K562 (cell line): ENCODE data around the gene HMCN2. TPM values are rescaled to one million over a fixed set of nuclear protein-coding genes. Genes with fewer than 3 reads are reported as not detected.
A peak's percentile ranks its signal among the peaks of the same experiment; 100 is the strongest.

ENCODE experiments used
- ATAC-seq: fragments of 200-7000 bp; cut with Tn5 transposase; 3 replicates; pipeline ENCODE4 v1.9.1; 2020; ENCODE audit warnings: moderate library complexity
- BruUV-seq: library from RNA; stranded (reverse); fragments of 400-500 nt; replicated peaks from 2 replicates; lab custom pipeline; 2021; lab: Mats Ljungman, UMichigan
- CTCF ChIA-PET: fragments of 300-600 bp; formaldehyde crosslinking; extraction: SDS; loops from one replicate; lab custom pipeline; 2021; ENCODE audit warnings: low intra/inter-chr PET ratio; lab: Yijun Ruan, JAX
- POLR2A ChIA-PET: fragments of 300-600, 350-650 bp; sonication (Branson Sonifier 250); formaldehyde crosslinking; extraction: SDS; loops from one replicate; lab custom pipeline; 2021; ENCODE audit warnings: antibody characterized with exemption, inconsistent platforms; lab: Yijun Ruan, JAX
- DNase-seq, 4 experiments: peaks; one replicate each; pipeline versions ENCODE4 v3.0.0 to v3.0.0-alpha.2; 2011 to 2018; ENCODE audit warnings: low spot score in 3 of 4, mixed read lengths in 3 of 4; ENCODE audit errors: extremely low read depth in 1 of 4
- FAIRE-seq: peaks from 2 replicates; lab custom pipeline; 2011; peaks lifted over from hg19 to GRCh38; lab: Jason Lieb, UNC
- H2AFZ ChIP-seq: 2 replicates; pipeline ENCODE4 v1.6.0; 2011; ENCODE audit warnings: low read depth, low read length, control low read depth, inconsistent platforms
- H3K27ac ChIP-seq: fragments of 200-600 bp; 3 replicates; pipeline ENCODE4 v1.8.0; 2011; ENCODE audit warnings: low read depth, mild to moderate bottlenecking, control low read depth, inconsistent platforms, low read length, moderate library complexity, mixed read lengths; ENCODE audit errors: extremely low read depth
- H3K27me3 ChIP-seq, 2 experiments: fragments of 300-600 bp in 1 of 2; 2 replicates in 1 of 2; 3 replicates in 1 of 2; pipeline versions ENCODE4 v1.6.0 to v1.8.0; 2011; ENCODE audit warnings: inconsistent platforms in 2 of 2, low read length in 2 of 2, mild to moderate bottlenecking in 1 of 2, mixed read lengths in 1 of 2, moderate library complexity in 1 of 2; ENCODE audit not compliant: control insufficient read depth in 2 of 2, insufficient read depth in 2 of 2
- H3K36me3 ChIP-seq: fragments of 300-600 bp; 3 replicates; pipeline ENCODE4 v1.8.0; 2011; ENCODE audit warnings: mild to moderate bottlenecking, low read length, inconsistent platforms; ENCODE audit not compliant: control insufficient read depth, insufficient read depth
- H3K4me1 ChIP-seq, 2 experiments: fragments of 200-600 bp in 1 of 2; replicated peaks in 1 of 2; 2 replicates in 1 of 2; 3 replicates in 1 of 2; pipeline versions ENCODE4 v1.5.1 to v1.8.0; 2011; ENCODE audit warnings: inconsistent platforms in 2 of 2, low read length in 2 of 2, mild to moderate bottlenecking in 1 of 2, mixed read lengths in 1 of 2, moderate library complexity in 1 of 2; ENCODE audit not compliant: control insufficient read depth in 2 of 2, insufficient read depth in 2 of 2
- H3K4me2 ChIP-seq: 2 replicates; pipeline ENCODE4 v1.6.1; 2011; ENCODE audit warnings: low read length, control low read depth, inconsistent platforms, mixed read lengths; ENCODE audit not compliant: insufficient read depth
- H3K4me3 ChIP-seq: fragments of 200-600 bp; sonication (generic), shearing (Covaris generic); 2 replicates; pipeline ENCODE4 v1.5.1; 2016; ENCODE audit warnings: control low read depth, inconsistent platforms
- H3K79me2 ChIP-seq: fragments of 200-600 bp; 3 replicates; pipeline ENCODE4 v1.8.0; 2011; ENCODE audit warnings: low read length, inconsistent platforms; ENCODE audit not compliant: control insufficient read depth, insufficient read depth
- H3K9ac ChIP-seq, 2 experiments: 2 replicates each; pipeline versions ENCODE4 v1.6.0 to v1.6.1; 2011; ENCODE audit warnings: low read depth in 2 of 2, low read length in 2 of 2, control low read depth in 1 of 2, inconsistent platforms in 1 of 2, mild to moderate bottlenecking in 1 of 2, mixed read lengths in 1 of 2; ENCODE audit not compliant: insufficient read depth in 1 of 2
- H3K9me1 ChIP-seq: one replicate; pipeline ENCODE4 v1.6.0; 2011; ENCODE audit warnings: inconsistent platforms, mild to moderate bottlenecking, low read length, moderate library complexity; ENCODE audit not compliant: control insufficient read depth, insufficient read depth
- H3K9me3 ChIP-seq: replicated peaks from 2 replicates; pipeline ENCODE4 v1.5.1; 2011; ENCODE audit warnings: low read depth, low read length, inconsistent platforms; ENCODE audit not compliant: control insufficient read depth, insufficient read depth
- H4K20me1 ChIP-seq: replicated peaks from 2 replicates; pipeline ENCODE4 v1.6.1; 2011; ENCODE audit warnings: low read length, inconsistent platforms, mixed read lengths; ENCODE audit not compliant: control insufficient read depth, insufficient read depth
- ARNT ChIP-seq, 2 experiments: fragments of 450-650 bp; IDR thresholded peaks; 2 replicates each; pipeline ENCODE4 v1.6.1; 2016; ENCODE audit warnings: mild to moderate bottlenecking in 1 of 2
- CBX8 ChIP-seq: fragments of 200-600 bp; sonication (generic); IDR thresholded peaks from 2 replicates; pipeline ENCODE4 v1.6.1; 2012; ENCODE audit warnings: borderline replicate concordance, mixed run types, low read depth, mild to moderate bottlenecking, moderate library complexity, mixed read lengths, low read length, control low read depth, inconsistent platforms; ENCODE audit not compliant: poor library complexity, severe bottlenecking; ENCODE audit errors: extremely low read depth
- ETS1 ChIP-seq: conservative IDR thresholded peaks from 2 replicates; pipeline ENCODE4 v1.6.1; 2011; ENCODE audit warnings: low read depth, mild to moderate bottlenecking, low read length; ENCODE audit not compliant: control insufficient read depth
- KLF1 ChIP-seq: fragments of 450-650 bp; IDR thresholded peaks from 2 replicates; pipeline ENCODE4 v1.6.1; 2016; ENCODE audit warnings: missing genetic modification characterization, missing compliant biosample characterization
- RBM39 ChIP-seq: fragments of 200-400 bp; formaldehyde crosslinking; optimal IDR thresholded peaks from 2 replicates; pipeline ENCODE3; 2018; ENCODE audit warnings: low read depth, low read length
- SAFB2 ChIP-seq: fragments of 200-400 bp; formaldehyde crosslinking; IDR thresholded peaks from 2 replicates; pipeline ENCODE4 v1.6.1; 2018; ENCODE audit warnings: borderline replicate concordance, low read length, low read depth, moderate library complexity; ENCODE audit not compliant: severe bottlenecking
- TSC22D4 ChIP-seq: fragments of 450-650 bp; IDR thresholded peaks from 2 replicates; pipeline ENCODE4 v1.6.1; 2016; ENCODE audit warnings: missing genetic modification characterization, missing biosample characterization, control low read depth
- WHSC1 ChIP-seq: IDR thresholded peaks from one replicate; pipeline ENCODE4 v1.6.1; 2012; ENCODE audit warnings: low read length, control low read depth, inconsistent platforms
- ZNF165 ChIP-seq: fragments of 250-450 bp; sonication (Bioruptor Pico); IDR thresholded peaks from 2 replicates; pipeline ENCODE4 v1.4.0; 2020; ENCODE audit warnings: borderline replicate concordance
- ZNF311 ChIP-seq: fragments of 250-450 bp; sonication (Bioruptor Pico); IDR thresholded peaks from 2 replicates; pipeline ENCODE4 v1.4.0; 2020; ENCODE audit warnings: mild to moderate bottlenecking, moderate library complexity
- ZNF609 ChIP-seq: sonication (generic); formaldehyde crosslinking; IDR thresholded peaks from 2 replicates; pipeline ENCODE4 v1.8.1; 2023; ENCODE audit warnings: missing genetic modification reagents, mild to moderate bottlenecking, borderline replicate concordance
- WGBS: fragments of 100-300 bp; shearing (Covaris generic); methylation state at CpG from one replicate; pipeline ENCODE4 v1.1.6; 2016; ENCODE audit warnings: low coverage, mixed read lengths; ENCODE audit not compliant: insufficient coverage; ENCODE audit errors: missing lambda C conversion rate; 5-methylcytosine and 5-hydroxymethylcytosine counted together
- in situ Hi-C: fragments of 300-500 bp; cut with MboI; formaldehyde crosslinking; loops from 4 replicates; pipeline ENCODE4 v1.15.0; 2018; ENCODE audit warnings: inconsistent platforms, mixed read lengths
- intact Hi-C: fragments of 100-400 bp; cut with micrococcal nuclease; formaldehyde crosslinking; loops from 2 replicates; pipeline ENCODE4 v1.14.2; 2022
- polyA plus RNA-seq, 8 experiments: library from polyadenylated mRNA; depleted of rRNA in 4 of 8; stranded (reverse) in 5 of 8; unstranded in 3 of 8; fragments of >200 nt; fragmentation: Nextera tagmentation in 2 of 8; fragmentation: Illumina TruSeq in 1 of 8; extraction: Ambion mirVana in 2 of 8; extraction: Trizol in 1 of 8; gene quantifications; 2 replicates each; pipeline versions ENCODE4 v1.2.1 to v1.2.3, GENCODE V29; 2011 to 2014; ENCODE audit warnings: inconsistent platforms in 1 of 8, missing spikeins in 1 of 8
- total RNA-seq, 7 experiments: library from RNA; depleted of rRNA in 6 of 7; stranded (reverse); fragments of >200 nt in 6 of 7; fragmentation: Illumina TruSeq in 2 of 7; extraction: Trizol in 2 of 7; gene quantifications; 2 replicates each; pipeline versions ENCODE4 v1.2.1 to v1.2.3, GENCODE V29; 2011 to 2021; ENCODE audit warnings: low replicate concordance in 1 of 7
- TF ChIP-seq, protein P1 (sequence below), 2 experiments: fragments of 450-650 bp in 1 of 2; sonication (generic) in 1 of 2; formaldehyde crosslinking in 1 of 2; IDR thresholded peaks in 1 of 2; conservative IDR thresholded peaks in 1 of 2; 2 replicates each; pipeline versions ENCODE4 v1.6.1 to v1.8.1; 2016 to 2023; ENCODE audit warnings: mild to moderate bottlenecking in 2 of 2, moderate library complexity in 2 of 2, inconsistent platforms in 1 of 2, missing genetic modification reagents in 1 of 2

Gene HMCN2
- total and polyA plus RNA-seq, 9 of the 15 experiments (the other 6 are each of a cell fraction or from before 2014, with no cell fraction given), result 0.01 TPM; not detected in 8

GRCh38 chr9:130451509-130452388 lies 186.2 kb downstream of the HMCN2 start:
- Histone ChIP-seq H3K9me1 (no peaks in the 10 kb centered on the region), H3K4me2 (peak overlapping the region; percentile 1; the same call in 1 of the 2 replicates), H4K20me1 (no peaks in the 10 kb centered on the region), H3K27me3 (no peaks in the 10 kb centered on the region; a peak in 1 of 5 replicates), H3K4me3 (no peak overlapping the region), H3K4me1 (peaks cover 19 to 36% of the 10 kb centered on the region in 2 experiments), H3K36me3 (no peaks in the 10 kb centered on the region), H2AFZ (peak overlapping the region; percentile 21; the same call in 1 of the 2 replicates), H3K79me2 (no peaks in the 10 kb centered on the region), H3K9me3 (no peaks in the 10 kb centered on the region), H3K9ac (0 out of 4 replicates have a peak overlapping the region, but pooled peaks of 1 of the 2 experiments have one; percentile 11), H3K27ac (no peak overlapping the region)
- peak; percentile 15 for FAIRE-seq
- in situ Hi-C loops, result loop anchor here (5.0 to 10.0 kb wide), 2 partner anchors 236 to 413 kb away; no protein-coding TSS in a partner anchor
- ChIA-PET POLR2A (interaction anchor here (0.6 to 1.2 kb wide), 4 partner anchors 67 to 242 kb away, joined by 3 to 5 read pairs (median 3); partner anchors contain the start of gene EXOSC2), CTCF (no interaction called here)
- DNase-seq, result peak; percentile 67 to 74 (median 72)
- intact Hi-C loops, result no loop called here
- ATAC-seq, result peak; percentile 67
- BruUV-seq, result no TSS peak
- 10% methylated on average over 22 of the region's 23 CpGs for WGBS
- TF ChIP-seq ZNF609 (CRISPR knock-in tag) (no peak), ZNF311 (CRISPR knock-in tag) (no peak), CBX8 (no peak), ARNT (IDR thresholded peaks at IDR 0.05) (no peak), WHSC1 (no peak), SAFB2 (no peak), RBM39 (no peak), ZNF165 (CRISPR knock-in tag) (no peak), ETS1 (no peak), TSC22D4 (no peak), KLF1 (tag) (no peak)
- TF ChIP-seq, protein P1, sequence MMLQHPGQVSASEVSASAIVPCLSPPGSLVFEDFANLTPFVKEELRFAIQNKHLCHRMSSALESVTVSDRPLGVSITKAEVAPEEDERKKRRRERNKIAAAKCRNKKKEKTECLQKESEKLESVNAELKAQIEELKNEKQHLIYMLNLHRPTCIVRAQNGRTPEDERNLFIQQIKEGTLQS (IDR thresholded peaks at IDR 0.05), result peak; percentile 94
- TF ChIP-seq, protein P1 (CRISPR knock-in tag; conservative IDR thresholded peaks at IDR 0.05), result no peak
